ENCODE results near the gene WDR27.

The WDR27 gene

GRCh38 chr6:169490830-169491229, 211.0 kb downstream of the WDR27 start:
- no peak for TF ChIP-seq GLIS3 (CRISPR knock-in tag; IDR thresholded peaks at IDR 0.05)
- TF ChIP-seq ZC3H10 (CRISPR knock-in tag; IDR thresholded peaks at IDR 0.05), result no peak
- TF ChIP-seq ESRRG (CRISPR knock-in tag; IDR thresholded peaks at IDR 0.05), result no peak
- TF ChIP-seq ZFP30 (CRISPR knock-in tag; IDR thresholded peaks at IDR 0.05), result no peak
- no peak for ATAC-seq

GRCh38 chr6:169490246-169490641, 211.6 kb downstream of the WDR27 start:
- TF ChIP-seq ZC3H10 (CRISPR knock-in tag; IDR thresholded peaks at IDR 0.05), result no peak
- TF ChIP-seq POU6F1 (CRISPR knock-in tag; IDR thresholded peaks at IDR 0.05; ENCODE audit: borderline replicate concordance, low read depth), result no peak
- no peak for TF ChIP-seq TOX (CRISPR knock-in tag; IDR thresholded peaks at IDR 0.05; ENCODE audit: borderline replicate concordance)
- TF ChIP-seq ISL1 (CRISPR knock-in tag; IDR thresholded peaks at IDR 0.05), result no peak
- no peak for TF ChIP-seq ARNTL (CRISPR knock-in tag; IDR thresholded peaks at IDR 0.05; ENCODE audit: borderline replicate concordance, low read depth)
- no peak for TF ChIP-seq ZFP30 (CRISPR knock-in tag; IDR thresholded peaks at IDR 0.05)
- no peak for TF ChIP-seq ZNF565 (CRISPR knock-in tag; conservative IDR thresholded peaks at IDR 0.05; ENCODE audit: low read depth)
- TF ChIP-seq OSR1 (CRISPR knock-in tag; IDR thresholded peaks at IDR 0.05), result no peak
- TF ChIP-seq TSHZ2 (CRISPR knock-in tag; IDR thresholded peaks at IDR 0.05), result no peak
- TF ChIP-seq RARB (CRISPR knock-in tag; IDR thresholded peaks at IDR 0.05), result no peak
- no peak for TF ChIP-seq ZFP3 (CRISPR knock-in tag; IDR thresholded peaks at IDR 0.05)
- no peak for TF ChIP-seq SNAI2 (CRISPR knock-in tag; IDR thresholded peaks at IDR 0.05)
- no peak for ATAC-seq

GRCh38 chr6:169489563-169490245, 212.1 kb downstream of the WDR27 start:
- no peak for ATAC-seq
- no peak for TF ChIP-seq ZNF8 (CRISPR knock-in tag; IDR thresholded peaks at IDR 0.05)
- no peak for TF ChIP-seq POU6F1 (CRISPR knock-in tag; IDR thresholded peaks at IDR 0.05; ENCODE audit: borderline replicate concordance, low read depth)
- TF ChIP-seq ZNF565 (CRISPR knock-in tag; conservative IDR thresholded peaks at IDR 0.05; ENCODE audit: low read depth), result no peak
- no peak for TF ChIP-seq CSRNP3 (CRISPR knock-in tag; IDR thresholded peaks at IDR 0.05)
- no peak for TF ChIP-seq ARNTL (CRISPR knock-in tag; IDR thresholded peaks at IDR 0.05; ENCODE audit: borderline replicate concordance, low read depth)
- no peak for TF ChIP-seq SNAI2 (CRISPR knock-in tag; IDR thresholded peaks at IDR 0.05)
- TF ChIP-seq PATZ1 (CRISPR knock-in tag; IDR thresholded peaks at IDR 0.05; ENCODE audit: borderline replicate concordance), result no peak
- TF ChIP-seq GLIS3 (CRISPR knock-in tag; IDR thresholded peaks at IDR 0.05), result no peak
- no peak for TF ChIP-seq ZNF70 (CRISPR knock-in tag; IDR thresholded peaks at IDR 0.05)
